Natural killer cell (primary cell): ENCODE data around the gene QSOX1. TPM values are rescaled to one million over a fixed set of nuclear protein-coding genes. Genes with fewer than 3 reads are reported as not detected.

Experiments used
- ATAC-seq, 3 donors: fragments of 150-1000 bp in 2 of 3; fragments of 200-7000 bp in 1 of 3; cut with Tn5 transposase; 1 replicate in 1 of 3; 2 replicates in 2 of 3; pipeline ENCODE4 v1.10.0; 2021; ENCODE audit warnings: mild to moderate bottlenecking in 2 of 3, moderate library complexity in 2 of 3
- DNase-seq, 2 donors: peaks; one replicate each; pipeline versions ENCODE4 v3.0.0 to v3.0.0-alpha.2; 2013 to 2021; ENCODE audit warnings: mixed read lengths in 1 of 2
- H3K27ac ChIP-seq: one replicate; pipeline ENCODE4 v1.5.1; 2013; ENCODE audit warnings: mild to moderate bottlenecking, low read length
- H3K27me3 ChIP-seq: one replicate; pipeline ENCODE4 v1.6.1; 2013; ENCODE audit warnings: low read length; ENCODE audit not compliant: control insufficient read depth, insufficient read depth
- H3K36me3 ChIP-seq: one replicate; pipeline ENCODE4 v1.6.1; 2013; ENCODE audit warnings: low read length; ENCODE audit not compliant: control insufficient read depth, insufficient read depth
- H3K4me1 ChIP-seq: one replicate; pipeline ENCODE4 v1.6.1; 2013; ENCODE audit warnings: low read length; ENCODE audit not compliant: control insufficient read depth, insufficient read depth
- H3K4me3 ChIP-seq: one replicate; pipeline ENCODE4 v1.5.1; 2013; ENCODE audit warnings: low read length
- H3K9me3 ChIP-seq: one replicate; pipeline ENCODE4 v1.6.1; 2013; ENCODE audit warnings: low read length; ENCODE audit not compliant: control insufficient read depth, insufficient read depth
- H3K27ac Mint-ChIP-seq, 2 donors: one replicate each; pipeline ENCODE4 v1.8.0; 2022; ENCODE audit warnings: mild to moderate bottlenecking in 2 of 2, mixed read lengths in 2 of 2, moderate library complexity in 1 of 2
- H3K27me3 Mint-ChIP-seq, 2 donors: one replicate each; pipeline ENCODE4 v1.8.0; 2022; ENCODE audit warnings: low read depth in 2 of 2, mixed read lengths in 2 of 2
- H3K36me3 Mint-ChIP-seq: one replicate; pipeline ENCODE4 v1.8.0; 2022; ENCODE audit warnings: mixed read lengths
- H3K4me1 Mint-ChIP-seq, 2 donors: one replicate each; pipeline ENCODE4 v1.8.0; 2022; ENCODE audit warnings: mixed read lengths in 2 of 2
- H3K4me3 Mint-ChIP-seq: one replicate; pipeline ENCODE4 v1.8.0; 2022; ENCODE audit warnings: mild to moderate bottlenecking, moderate library complexity, mixed read lengths
- H3K9me3 Mint-ChIP-seq, 2 donors: one replicate each; pipeline ENCODE4 v1.8.0; 2022; ENCODE audit warnings: mixed read lengths in 2 of 2
- WGBS: methylation state at CpG from one replicate; pipeline ENCODE4 v1.1.7; 2013; ENCODE audit warnings: missing lambda C conversion rate; ENCODE audit not compliant: insufficient coverage; 5-methylcytosine and 5-hydroxymethylcytosine counted together
- intact Hi-C: fragments of 100-400 bp; cut with micrococcal nuclease; formaldehyde crosslinking; loops from one replicate; pipeline ENCODE4 v1.14.2; 2022
- total RNA-seq, 4 donors: library from RNA; stranded (reverse); fragments of 120-200 nt in 1 of 4; gene quantifications; one replicate each; pipeline versions ENCODE4 v1.2.3 to v1.2.4, GENCODE V29; 2013 to 2022
- TF ChIP-seq, protein P1 (sequence below): fragments of 200-600 bp; IDR thresholded peaks from one replicate; pipeline ENCODE4 v1.8.0; 2022; ENCODE audit warnings: antibody characterized with exemption

QSOX1 gene
- total RNA-seq, 3 donors from 2014 or later (not counting 1 experiment from before 2014, with no cell fraction given), result 31.0 to 42.7 (median 38.2) TPM

DNA sequence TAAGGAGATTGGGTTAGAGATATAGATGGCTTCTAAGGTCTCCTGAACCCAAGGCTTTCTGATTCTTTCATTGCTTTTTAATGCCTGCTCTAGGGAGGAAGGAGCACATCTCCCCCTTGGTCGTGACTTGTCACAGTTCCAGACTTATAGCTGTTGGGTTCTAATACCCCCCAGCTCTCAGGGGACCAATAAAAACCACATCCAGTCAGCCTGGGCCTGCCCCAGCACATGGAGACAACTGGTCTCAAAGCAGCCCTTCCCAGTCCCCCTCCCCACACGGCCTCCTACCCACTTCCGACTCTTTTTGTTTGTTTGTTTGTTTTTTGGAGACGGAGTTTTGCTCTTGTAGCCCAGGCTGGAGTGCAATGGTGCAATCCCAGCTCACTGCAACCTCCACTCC lies 23.3 kb downstream of the QSOX1 start:
- 92% methylated on average over 4 of the region's 4 CpGs for WGBS
- peaks cover 8% of the 10 kb centered on the region for H3K36me3 ChIP-seq

DNA sequence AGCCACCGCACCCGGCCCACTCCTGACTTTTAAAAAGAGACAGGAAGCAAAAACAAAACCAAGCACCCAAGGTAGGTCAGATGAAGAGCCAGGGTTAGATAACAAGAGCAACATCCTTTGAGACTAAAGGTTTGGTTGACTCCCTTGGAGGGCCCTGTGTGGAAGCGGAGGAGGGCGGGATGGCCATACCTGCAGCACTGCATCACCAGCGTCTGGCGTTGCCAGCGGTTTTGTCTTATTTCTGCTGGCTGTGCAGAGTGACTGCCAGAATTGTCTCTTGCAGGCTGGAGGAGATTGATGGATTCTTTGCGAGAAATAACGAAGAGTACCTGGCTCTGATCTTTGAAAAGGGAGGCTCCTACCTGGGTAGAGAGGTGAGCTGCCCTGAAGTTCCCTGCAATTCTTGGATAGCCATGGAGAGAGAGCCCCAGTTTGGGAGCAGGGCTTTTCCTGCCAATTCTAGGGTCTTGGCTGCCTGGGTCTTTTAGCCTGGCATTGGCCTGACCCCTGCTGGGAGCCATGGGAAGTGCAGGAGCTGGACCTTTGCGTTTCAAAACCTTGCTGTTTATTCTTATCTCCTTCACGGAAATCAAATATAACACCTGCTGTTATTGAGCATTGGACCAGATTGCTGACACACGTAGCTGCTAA lies 24.0 kb downstream of the QSOX1 start:
- peaks cover 9% of the 10 kb centered on the region for H3K36me3 ChIP-seq
- intact Hi-C loops, result loop anchor here (1.0 to 5.0 kb wide), 3 partner anchors 76 to 472 kb away; no protein-coding TSS in a partner anchor
- ATAC-seq (peak; percentile 77 to 98 (median 84)), DNase-seq (peak; percentile 60 to 79)
- Mint-ChIP-seq H3K9me3 (no peaks in the 10 kb centered on the region), H3K4me3 (no peak overlapping the region), H3K27me3 (no peaks in the 10 kb centered on the region), H3K36me3 (no peaks in the 10 kb centered on the region), H3K27ac (no peak overlapping the region), H3K4me1 (peaks cover under 1 to 4% of the 10 kb centered on the region in 2 donors)
- TF ChIP-seq, protein P1, sequence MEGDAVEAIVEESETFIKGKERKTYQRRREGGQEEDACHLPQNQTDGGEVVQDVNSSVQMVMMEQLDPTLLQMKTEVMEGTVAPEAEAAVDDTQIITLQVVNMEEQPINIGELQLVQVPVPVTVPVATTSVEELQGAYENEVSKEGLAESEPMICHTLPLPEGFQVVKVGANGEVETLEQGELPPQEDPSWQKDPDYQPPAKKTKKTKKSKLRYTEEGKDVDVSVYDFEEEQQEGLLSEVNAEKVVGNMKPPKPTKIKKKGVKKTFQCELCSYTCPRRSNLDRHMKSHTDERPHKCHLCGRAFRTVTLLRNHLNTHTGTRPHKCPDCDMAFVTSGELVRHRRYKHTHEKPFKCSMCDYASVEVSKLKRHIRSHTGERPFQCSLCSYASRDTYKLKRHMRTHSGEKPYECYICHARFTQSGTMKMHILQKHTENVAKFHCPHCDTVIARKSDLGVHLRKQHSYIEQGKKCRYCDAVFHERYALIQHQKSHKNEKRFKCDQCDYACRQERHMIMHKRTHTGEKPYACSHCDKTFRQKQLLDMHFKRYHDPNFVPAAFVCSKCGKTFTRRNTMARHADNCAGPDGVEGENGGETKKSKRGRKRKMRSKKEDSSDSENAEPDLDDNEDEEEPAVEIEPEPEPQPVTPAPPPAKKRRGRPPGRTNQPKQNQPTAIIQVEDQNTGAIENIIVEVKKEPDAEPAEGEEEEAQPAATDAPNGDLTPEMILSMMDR, result peak; percentile 98
- H3K4me3 ChIP-seq, result no peak overlapping the region
- H3K4me1 ChIP-seq, result no peaks in the 10 kb centered on the region
- WGBS, result 77% methylated on average over 12 of the region's 12 CpGs
- no peaks in the 10 kb centered on the region for H3K27me3 ChIP-seq
- no peak overlapping the region for H3K27ac ChIP-seq
- no peaks in the 10 kb centered on the region for H3K9me3 ChIP-seq

More for the DNA sequence above, 23.3 kb downstream of the QSOX1 start:
- Mint-ChIP-seq H3K9me3 (no peaks in the 10 kb centered on the region), H3K4me1 (peaks cover 0 to 4% of the 10 kb centered on the region in 2 donors), H3K36me3 (no peaks in the 10 kb centered on the region), H3K27me3 (no peaks in the 10 kb centered on the region), H3K4me3 (no peak overlapping the region), H3K27ac (no peak overlapping the region)
- Histone ChIP-seq H3K4me3 (no peak overlapping the region), H3K4me1 (no peaks in the 10 kb centered on the region), H3K9me3 (no peaks in the 10 kb centered on the region), H3K27me3 (no peaks in the 10 kb centered on the region), H3K27ac (no peak overlapping the region)
- DNase-seq, result no peak
- TF ChIP-seq, protein P1, result no peak
- no peak for ATAC-seq
- intact Hi-C loops, result loop anchor here (1.0 to 5.0 kb wide), 3 partner anchors 76 to 471 kb away; no protein-coding TSS in a partner anchor

DNA sequence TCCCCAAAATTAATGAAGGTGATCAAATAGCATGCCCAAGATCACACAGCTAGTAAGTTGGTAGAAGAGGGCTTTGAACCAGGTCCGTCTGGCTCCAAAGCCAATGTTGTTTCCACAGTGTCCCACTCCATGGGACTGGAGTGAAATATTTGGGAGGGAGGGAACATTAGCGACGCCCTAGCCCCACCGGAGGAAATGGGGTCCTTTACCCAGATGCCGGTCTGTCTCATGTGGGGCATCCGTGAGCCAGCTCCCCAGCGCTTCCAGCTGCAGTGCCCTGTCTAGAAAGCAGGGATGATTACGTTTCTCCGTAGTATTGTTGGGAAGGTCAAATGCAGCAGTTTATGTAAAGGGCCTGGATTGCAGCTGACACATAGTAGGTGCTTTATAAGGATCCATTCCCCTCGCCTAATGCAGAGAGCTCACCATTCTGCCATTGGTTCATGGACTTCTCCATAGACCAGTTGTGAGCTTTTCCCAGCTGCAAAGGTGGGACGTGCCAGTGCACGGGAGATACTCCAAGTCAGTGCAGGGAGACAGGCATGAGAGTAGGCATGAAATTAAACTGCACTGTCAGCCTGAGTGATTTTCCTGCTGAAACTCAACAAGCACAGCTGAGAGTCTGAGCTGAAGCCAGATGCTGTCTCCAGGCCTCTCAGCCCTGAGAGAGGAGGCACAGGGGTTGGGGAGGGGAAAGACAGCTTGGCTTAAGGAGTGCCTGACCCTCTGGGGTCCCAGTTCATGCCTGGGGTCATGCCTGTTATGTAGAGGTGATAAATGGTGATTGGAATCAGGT lies 24.7 kb downstream of the QSOX1 start:
- no peaks in the 10 kb centered on the region for H3K27me3 Mint-ChIP-seq
- no peak overlapping the region for H3K4me3 Mint-ChIP-seq
- peaks cover 4 to 5% of the 10 kb centered on the region in 2 donors for H3K4me1 Mint-ChIP-seq
- no peak overlapping the region for H3K4me3 ChIP-seq
- no peaks in the 10 kb centered on the region for H3K9me3 ChIP-seq
- H3K27ac ChIP-seq, result no peak overlapping the region
- H3K36me3 ChIP-seq, result peaks cover 16% of the 10 kb centered on the region
- no peak for DNase-seq
- H3K27me3 ChIP-seq, result no peaks in the 10 kb centered on the region
- no peaks in the 10 kb centered on the region for H3K9me3 Mint-ChIP-seq
- WGBS, result 94% methylated on average over 12 of the region's 12 CpGs
- peak in 1 of 3 donors; percentile 20 for ATAC-seq
- TF ChIP-seq, protein P1, result peak; percentile 48
- intact Hi-C loops, result loop anchor here (2.0 to 5.0 kb wide), 2 partner anchors 77 to 473 kb away; no protein-coding TSS in a partner anchor
- H3K27ac Mint-ChIP-seq, result no peak overlapping the region
- peaks cover 5% of the 10 kb centered on the region for H3K36me3 Mint-ChIP-seq
- H3K4me1 ChIP-seq, result no peaks in the 10 kb centered on the region
